ENCODE results near the gene PARM1.

PARM1 gene

DNA sequence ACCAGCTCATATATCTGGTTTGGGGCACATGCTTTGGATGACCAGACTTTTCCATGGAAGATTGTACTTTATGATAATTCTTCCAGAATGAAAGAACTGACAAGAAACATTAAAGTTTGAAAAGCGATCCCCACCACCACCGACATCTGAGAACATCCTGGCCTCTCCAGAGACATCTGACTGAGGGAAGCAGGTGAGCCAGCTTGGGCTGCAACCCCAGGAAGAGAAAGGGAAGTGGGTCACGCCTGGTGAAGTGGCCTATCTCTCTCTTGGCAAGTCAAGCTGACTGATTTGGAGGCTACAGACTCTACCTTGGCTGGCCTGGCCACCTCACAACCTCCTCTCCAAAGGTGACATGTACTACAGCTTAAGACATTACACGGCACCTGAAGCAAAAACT lies 20.7 kb downstream of the PARM1 start:
- Histone ChIP-seq H3K9me3 (ENCODE audit: control insufficient read depth in 2 of 2, low read length in 2 of 2) (no peaks in the 10 kb centered on the region), H3K27ac (ENCODE audit: low read depth in 2 of 2, low read length in 2 of 2) (no peak overlapping the region), H3K36me3 (ENCODE audit: control insufficient read depth in 2 of 2, insufficient read depth in 2 of 2, low read length in 2 of 2) (no peaks in the 10 kb centered on the region), H3K9ac (ENCODE audit: low read depth in 1 of 2, low read length in 2 of 2) (no peak overlapping the region), H3K27me3 (ENCODE audit: control insufficient read depth in 2 of 2, insufficient read depth in 2 of 2, low read length in 2 of 2) (no peaks in the 10 kb centered on the region), H3K4me3 (ENCODE audit: low read length in 2 of 2) (no peak overlapping the region), H3K4me1 (ENCODE audit: control insufficient read depth in 2 of 2, insufficient read depth in 2 of 2, low read length in 2 of 2) (peaks cover 6 to 13% of the 10 kb centered on the region in 2 donors)

DNA sequence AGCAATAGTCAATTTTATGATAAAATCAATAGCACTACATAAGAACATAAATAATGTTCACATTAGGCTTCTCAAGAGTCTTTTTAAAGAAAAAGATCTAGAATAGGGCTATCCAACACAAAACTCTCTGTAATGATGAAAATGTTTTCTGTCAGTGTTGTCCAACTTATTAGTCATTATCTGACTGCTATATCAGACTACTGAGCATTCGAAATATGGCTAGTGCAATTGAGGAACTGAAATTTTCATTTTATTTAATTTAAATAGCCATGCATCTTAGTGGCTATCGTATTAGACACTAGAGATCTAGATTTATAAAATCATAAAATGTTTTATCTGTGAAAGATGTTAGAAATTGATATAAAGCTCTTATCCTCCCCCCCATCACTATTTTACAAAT lies 26.0 kb downstream of the PARM1 start:
- Histone ChIP-seq H3K36me3 (ENCODE audit: control insufficient read depth in 2 of 2, insufficient read depth in 2 of 2, low read length in 2 of 2) (no peaks in the 10 kb centered on the region), H3K27ac (ENCODE audit: low read depth in 2 of 2, low read length in 2 of 2) (no peak overlapping the region), H3K9ac (ENCODE audit: low read depth in 1 of 2, low read length in 2 of 2) (no peak overlapping the region), H3K4me1 (ENCODE audit: control insufficient read depth in 2 of 2, insufficient read depth in 2 of 2, low read length in 2 of 2) (no peaks in the 10 kb centered on the region), H3K4me3 (ENCODE audit: low read length in 2 of 2) (no peak overlapping the region), H3K27me3 (ENCODE audit: control insufficient read depth in 2 of 2, insufficient read depth in 2 of 2, low read length in 2 of 2) (no peaks in the 10 kb centered on the region), H3K9me3 (ENCODE audit: control insufficient read depth in 2 of 2, low read length in 2 of 2) (no peaks in the 10 kb centered on the region)

DNA sequence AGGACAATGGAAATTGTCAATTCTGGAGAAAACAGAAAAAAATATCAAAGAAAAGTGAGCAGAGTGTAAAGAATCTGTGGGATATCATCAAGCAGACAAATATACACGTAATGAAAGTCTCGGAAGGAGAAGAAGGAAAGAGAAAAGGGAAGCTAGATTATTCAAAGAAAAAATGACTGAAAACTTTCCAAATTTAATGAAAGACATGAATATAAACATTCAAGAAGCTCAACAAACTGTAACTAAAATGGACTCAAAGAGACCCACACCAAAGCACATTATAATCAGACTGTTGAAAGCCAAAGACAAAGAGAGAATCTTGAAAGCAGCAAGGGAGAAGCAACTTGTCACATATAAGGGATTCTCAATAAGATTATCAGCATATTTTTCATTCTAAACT lies 28.3 kb downstream of the PARM1 start:
- no peak overlapping the region for H3K9ac ChIP-seq (ENCODE audit: low read depth in 1 of 2, low read length in 2 of 2)
- H3K36me3 ChIP-seq (ENCODE audit: control insufficient read depth in 2 of 2, insufficient read depth in 2 of 2, low read length in 2 of 2), result peaks cover 0 to 5% of the 10 kb centered on the region in 2 donors
- H3K9me3 ChIP-seq (ENCODE audit: control insufficient read depth in 2 of 2, low read length in 2 of 2), result no peaks in the 10 kb centered on the region
- H3K27ac ChIP-seq (ENCODE audit: low read depth in 2 of 2, low read length in 2 of 2), result no peak overlapping the region
- no peak overlapping the region for H3K4me3 ChIP-seq (ENCODE audit: low read length in 2 of 2)
- H3K4me1 ChIP-seq (ENCODE audit: control insufficient read depth in 2 of 2, insufficient read depth in 2 of 2, low read length in 2 of 2), result no peaks in the 10 kb centered on the region
- no peaks in the 10 kb centered on the region for H3K27me3 ChIP-seq (ENCODE audit: control insufficient read depth in 2 of 2, insufficient read depth in 2 of 2, low read length in 2 of 2)

DNA sequence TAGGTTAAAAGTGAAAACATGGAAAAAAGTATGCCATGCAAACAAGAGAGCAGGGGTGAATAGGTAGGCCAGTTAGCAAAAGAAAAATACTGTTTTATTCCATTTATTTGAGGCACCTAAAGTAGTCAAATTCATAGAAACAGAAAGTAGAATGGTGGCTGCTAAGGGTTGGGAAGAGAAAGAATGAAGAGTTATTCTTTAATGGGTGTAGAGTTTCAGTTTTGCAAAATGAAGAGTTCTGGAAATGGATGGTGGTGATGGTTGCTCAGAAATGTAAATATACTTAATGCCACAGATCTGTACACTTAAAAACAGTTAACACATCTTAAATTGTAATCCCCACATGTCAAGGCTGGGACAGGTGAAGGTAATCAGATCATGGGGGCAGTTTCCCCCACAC lies 29.7 kb downstream of the PARM1 start:
- Histone ChIP-seq H3K36me3 (ENCODE audit: control insufficient read depth in 2 of 2, insufficient read depth in 2 of 2, low read length in 2 of 2) (peaks cover 0 to 5% of the 10 kb centered on the region in 2 donors), H3K27ac (ENCODE audit: low read depth in 2 of 2, low read length in 2 of 2) (no peak overlapping the region), H3K9me3 (ENCODE audit: control insufficient read depth in 2 of 2, low read length in 2 of 2) (no peaks in the 10 kb centered on the region), H3K9ac (ENCODE audit: low read depth in 1 of 2, low read length in 2 of 2) (no peak overlapping the region), H3K4me3 (ENCODE audit: low read length in 2 of 2) (no peak overlapping the region), H3K4me1 (ENCODE audit: control insufficient read depth in 2 of 2, insufficient read depth in 2 of 2, low read length in 2 of 2) (no peaks in the 10 kb centered on the region), H3K27me3 (ENCODE audit: control insufficient read depth in 2 of 2, insufficient read depth in 2 of 2, low read length in 2 of 2) (no peaks in the 10 kb centered on the region)

DNA sequence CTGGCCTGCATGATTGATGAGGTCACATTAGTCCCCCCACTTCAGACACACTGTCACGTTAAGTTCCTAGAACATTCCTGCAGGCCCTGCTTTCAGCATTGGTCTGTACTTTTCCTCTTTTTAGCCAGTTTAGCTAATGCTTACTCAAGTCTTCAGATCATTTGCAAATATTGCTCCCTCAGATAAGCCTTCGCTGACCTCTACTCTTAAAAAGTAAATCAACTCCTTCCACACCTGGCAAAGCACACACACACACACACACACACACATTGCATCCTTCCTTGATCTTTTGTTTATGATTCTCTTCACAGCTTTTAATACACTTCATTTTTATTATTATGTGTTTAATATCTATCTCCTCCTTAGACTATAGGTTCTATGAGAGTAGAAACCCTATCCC lies 31.4 kb downstream of the PARM1 start:
- Histone ChIP-seq H3K27me3 (ENCODE audit: control insufficient read depth in 2 of 2, insufficient read depth in 2 of 2, low read length in 2 of 2) (no peaks in the 10 kb centered on the region), H3K9me3 (ENCODE audit: control insufficient read depth in 2 of 2, low read length in 2 of 2) (no peaks in the 10 kb centered on the region)

DNA sequence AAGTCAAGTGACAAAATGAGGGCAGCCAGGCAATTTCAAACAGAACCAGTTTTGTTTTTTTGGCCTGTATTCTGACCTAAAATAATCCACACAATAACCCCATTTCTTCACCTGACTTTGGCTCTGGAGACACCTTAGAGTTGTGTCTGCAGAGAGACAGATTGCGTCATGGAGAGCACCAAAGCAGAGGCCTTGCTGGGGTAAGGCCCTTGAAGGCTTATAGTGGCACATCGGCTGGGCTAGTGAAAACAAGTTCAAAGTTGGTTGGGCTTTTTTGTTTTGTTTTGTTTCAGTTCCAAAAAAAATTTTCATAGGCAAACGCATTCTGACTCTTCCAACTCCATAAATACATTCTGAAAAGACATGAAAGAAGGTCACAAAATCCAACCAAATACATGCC lies 34.4 kb downstream of the PARM1 start:
- Histone ChIP-seq H3K27ac (ENCODE audit: low read depth in 2 of 2, low read length in 2 of 2) (no peak overlapping the region), H3K9ac (ENCODE audit: low read depth in 1 of 2, low read length in 2 of 2) (no peak overlapping the region), H3K9me3 (ENCODE audit: control insufficient read depth in 2 of 2, low read length in 2 of 2) (no peaks in the 10 kb centered on the region), H3K36me3 (ENCODE audit: control insufficient read depth in 2 of 2, insufficient read depth in 2 of 2, low read length in 2 of 2) (peaks cover 5% of the 10 kb centered on the region in 2 donors), H3K27me3 (ENCODE audit: control insufficient read depth in 2 of 2, insufficient read depth in 2 of 2, low read length in 2 of 2) (no peaks in the 10 kb centered on the region), H3K4me3 (ENCODE audit: low read length in 2 of 2) (no peak overlapping the region), H3K4me1 (ENCODE audit: control insufficient read depth in 2 of 2, insufficient read depth in 2 of 2, low read length in 2 of 2) (peaks cover 0 to 5% of the 10 kb centered on the region in 2 donors)

More for the DNA sequence above, 31.4 kb downstream of the PARM1 start:
- Histone ChIP-seq H3K9ac (ENCODE audit: low read depth in 1 of 2, low read length in 2 of 2) (no peak overlapping the region), H3K36me3 (ENCODE audit: control insufficient read depth in 2 of 2, insufficient read depth in 2 of 2, low read length in 2 of 2) (peaks cover 3 to 5% of the 10 kb centered on the region in 2 donors), H3K4me3 (ENCODE audit: low read length in 2 of 2) (no peak overlapping the region), H3K4me1 (ENCODE audit: control insufficient read depth in 2 of 2, insufficient read depth in 2 of 2, low read length in 2 of 2) (peaks cover 0 to 2% of the 10 kb centered on the region in 2 donors), H3K27ac (ENCODE audit: low read depth in 2 of 2, low read length in 2 of 2) (no peak overlapping the region)

DNA sequence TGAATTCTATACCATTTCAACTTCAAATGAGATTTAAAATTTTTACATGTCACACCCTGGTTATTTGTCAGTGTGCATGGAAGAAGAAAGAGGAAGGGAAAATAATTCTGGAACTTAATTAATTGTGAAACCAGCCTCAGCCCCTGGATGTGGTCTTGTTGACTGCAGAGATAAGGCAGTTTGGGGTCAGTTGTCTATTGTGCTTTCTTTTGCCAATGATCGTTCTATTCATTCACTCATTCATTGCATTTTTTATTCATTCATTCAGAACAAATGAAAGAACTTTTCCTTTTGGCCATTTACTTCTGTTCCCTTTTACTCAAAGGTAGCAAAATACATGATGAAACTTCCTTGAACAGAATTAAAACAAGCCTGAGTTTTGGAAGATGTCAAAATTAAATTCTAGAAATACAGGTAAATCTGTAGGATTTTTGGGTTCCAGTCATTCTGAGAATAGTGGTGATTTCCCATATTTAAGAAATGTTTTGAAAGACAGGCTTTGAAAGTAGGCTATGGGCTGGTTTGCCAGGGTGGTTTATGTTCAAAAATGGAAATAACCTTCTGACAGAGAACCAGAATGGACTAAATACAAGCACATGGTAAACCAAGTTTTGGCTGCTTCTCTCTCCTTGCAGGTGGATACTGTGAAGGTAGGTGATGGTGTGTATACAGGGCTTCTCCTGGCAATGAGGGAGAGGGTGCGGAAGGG lies 35.7 kb downstream of the PARM1 start:
- Histone ChIP-seq H3K27ac (ENCODE audit: low read depth in 2 of 2, low read length in 2 of 2) (no peak overlapping the region), H3K36me3 (ENCODE audit: control insufficient read depth in 2 of 2, insufficient read depth in 2 of 2, low read length in 2 of 2) (peaks cover 5 to 7% of the 10 kb centered on the region in 2 donors), H3K9ac (ENCODE audit: low read depth in 1 of 2, low read length in 2 of 2) (no peak overlapping the region), H3K9me3 (ENCODE audit: control insufficient read depth in 2 of 2, low read length in 2 of 2) (no peaks in the 10 kb centered on the region), H3K4me3 (ENCODE audit: low read length in 2 of 2) (no peak overlapping the region), H3K4me1 (ENCODE audit: control insufficient read depth in 2 of 2, insufficient read depth in 2 of 2, low read length in 2 of 2) (peaks cover 0 to 5% of the 10 kb centered on the region in 2 donors), H3K27me3 (ENCODE audit: control insufficient read depth in 2 of 2, insufficient read depth in 2 of 2, low read length in 2 of 2) (no peaks in the 10 kb centered on the region)

DNA sequence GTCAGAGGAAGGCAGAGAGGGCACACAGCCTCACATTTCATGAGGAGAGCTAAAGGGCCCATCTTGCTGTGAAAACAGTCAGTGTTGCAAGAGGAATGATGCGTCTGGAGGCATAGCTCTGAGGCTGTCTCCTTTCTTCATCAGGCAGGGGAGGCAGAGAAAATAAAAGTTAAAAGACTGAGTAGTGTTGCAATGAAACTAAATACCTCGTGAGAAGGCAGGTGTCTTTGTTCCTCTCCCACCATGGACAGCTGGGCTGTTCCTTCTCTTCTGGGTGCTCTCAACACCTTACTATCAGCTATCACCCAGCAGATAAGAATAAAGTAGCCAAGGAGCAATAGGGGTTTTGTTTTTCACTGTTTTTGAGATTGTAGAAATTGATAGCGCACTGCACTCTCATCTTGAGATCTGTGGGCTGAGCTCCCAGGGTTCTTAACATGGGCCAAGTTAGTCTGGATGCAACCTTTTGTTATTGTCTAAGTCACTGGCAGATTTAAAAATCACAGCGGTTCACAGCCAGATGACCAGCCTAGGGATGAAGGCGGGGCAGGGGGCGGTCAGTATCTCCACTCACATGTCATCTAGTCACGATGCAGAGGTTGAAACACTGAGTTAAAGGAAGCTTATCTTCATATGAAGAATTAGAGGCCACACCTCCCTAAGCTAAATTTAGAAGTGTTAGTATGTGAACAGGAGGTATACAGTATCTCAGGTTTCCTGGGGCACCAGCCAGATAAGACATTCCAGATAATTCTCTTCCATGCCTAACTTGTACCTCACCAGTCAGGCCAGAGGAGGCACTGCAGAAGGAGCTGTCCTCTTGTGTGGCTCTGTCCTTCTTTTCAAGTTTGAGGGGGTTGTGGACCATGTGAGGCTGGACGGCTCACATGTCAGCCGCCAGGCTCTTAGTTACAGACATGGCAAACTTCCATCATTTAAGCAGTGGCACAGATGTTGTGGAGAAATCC lies 36.9 kb downstream of the PARM1 start:
- Histone ChIP-seq H3K27me3 (ENCODE audit: control insufficient read depth in 2 of 2, insufficient read depth in 2 of 2, low read length in 2 of 2) (no peaks in the 10 kb centered on the region), H3K4me3 (ENCODE audit: low read length in 2 of 2) (no peak overlapping the region), H3K9ac (ENCODE audit: low read depth in 1 of 2, low read length in 2 of 2) (no peak overlapping the region), H3K9me3 (ENCODE audit: control insufficient read depth in 2 of 2, low read length in 2 of 2) (peaks cover 0 to 1% of the 10 kb centered on the region in 2 donors), H3K36me3 (ENCODE audit: control insufficient read depth in 2 of 2, insufficient read depth in 2 of 2, low read length in 2 of 2) (peaks cover 2 to 5% of the 10 kb centered on the region in 2 donors), H3K4me1 (ENCODE audit: control insufficient read depth in 2 of 2, insufficient read depth in 2 of 2, low read length in 2 of 2) (peaks cover 0 to 5% of the 10 kb centered on the region in 2 donors), H3K27ac (ENCODE audit: low read depth in 2 of 2, low read length in 2 of 2) (no peak overlapping the region)

DNA sequence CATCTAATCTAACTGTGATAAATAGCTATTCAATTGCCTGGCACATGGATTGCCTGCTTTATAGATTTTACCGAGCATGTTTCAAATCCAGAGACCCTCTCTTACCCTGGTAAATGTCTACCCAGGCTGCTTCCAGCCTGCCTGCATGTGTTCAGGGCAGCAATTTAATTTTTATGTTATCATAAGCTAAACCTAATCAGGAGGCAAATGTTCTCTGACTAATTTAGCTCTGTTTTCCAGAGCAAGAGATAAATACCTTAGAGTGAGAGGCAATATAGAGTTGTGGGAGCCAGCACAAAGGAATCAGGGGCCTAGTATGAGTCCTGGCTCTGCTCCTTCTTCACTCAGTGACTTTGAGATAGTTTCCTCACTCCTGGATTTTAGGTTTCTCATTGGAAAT lies 37.7 kb downstream of the PARM1 start:
- H3K9ac ChIP-seq (ENCODE audit: low read depth in 1 of 2, low read length in 2 of 2), result no peak overlapping the region
- no peak overlapping the region for H3K27ac ChIP-seq (ENCODE audit: low read depth in 2 of 2, low read length in 2 of 2)
- no peaks in the 10 kb centered on the region for H3K27me3 ChIP-seq (ENCODE audit: control insufficient read depth in 2 of 2, insufficient read depth in 2 of 2, low read length in 2 of 2)
- H3K4me1 ChIP-seq (ENCODE audit: control insufficient read depth in 2 of 2, insufficient read depth in 2 of 2, low read length in 2 of 2), result peaks cover 0 to 5% of the 10 kb centered on the region in 2 donors
- H3K4me3 ChIP-seq (ENCODE audit: low read length in 2 of 2), result no peak overlapping the region
- peaks cover 2 to 5% of the 10 kb centered on the region in 2 donors for H3K36me3 ChIP-seq (ENCODE audit: control insufficient read depth in 2 of 2, insufficient read depth in 2 of 2, low read length in 2 of 2)
- peaks cover 0 to 1% of the 10 kb centered on the region in 2 donors for H3K9me3 ChIP-seq (ENCODE audit: control insufficient read depth in 2 of 2, low read length in 2 of 2)

DNA sequence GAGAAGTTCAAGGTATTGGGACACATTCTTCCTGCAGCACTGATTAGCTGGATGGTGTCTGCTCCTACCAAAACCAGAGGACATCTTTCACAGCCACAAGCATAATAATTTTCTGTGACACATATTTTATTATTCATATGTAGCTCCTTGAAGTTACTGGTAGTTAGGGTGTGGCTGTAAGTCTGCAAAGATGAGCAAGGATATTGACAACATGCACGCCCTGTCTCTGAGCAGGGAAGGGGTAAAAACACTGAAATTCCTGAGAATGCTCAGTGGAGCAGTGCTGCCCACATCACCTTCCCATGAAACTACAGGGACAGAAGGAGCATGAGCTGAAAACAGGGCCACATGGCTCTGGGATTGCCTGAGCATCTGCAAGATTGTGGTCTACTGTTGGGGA lies 38.9 kb downstream of the PARM1 start:
- Histone ChIP-seq H3K4me3 (ENCODE audit: low read length in 2 of 2) (no peak overlapping the region), H3K27ac (ENCODE audit: low read depth in 2 of 2, low read length in 2 of 2) (no peak overlapping the region), H3K4me1 (ENCODE audit: control insufficient read depth in 2 of 2, insufficient read depth in 2 of 2, low read length in 2 of 2) (peaks cover 0 to 5% of the 10 kb centered on the region in 2 donors), H3K9me3 (ENCODE audit: control insufficient read depth in 2 of 2, low read length in 2 of 2) (peaks cover 0 to 1% of the 10 kb centered on the region in 2 donors), H3K36me3 (ENCODE audit: control insufficient read depth in 2 of 2, insufficient read depth in 2 of 2, low read length in 2 of 2) (peaks cover 2 to 5% of the 10 kb centered on the region in 2 donors), H3K9ac (ENCODE audit: low read depth in 1 of 2, low read length in 2 of 2) (no peak overlapping the region), H3K27me3 (ENCODE audit: control insufficient read depth in 2 of 2, insufficient read depth in 2 of 2, low read length in 2 of 2) (no peaks in the 10 kb centered on the region)

Measured in mucosa of rectum (tissue), 2 donors.